NCI-H128 (cell line): ENCODE results near the gene P4HTM.

ENCODE experiments used
- DNase-seq: peaks from one replicate; lab custom pipeline; 2025; ENCODE audit not compliant: unreplicated experiment; lab: John Stamatoyannopoulos, UW

The P4HTM gene

DNA sequence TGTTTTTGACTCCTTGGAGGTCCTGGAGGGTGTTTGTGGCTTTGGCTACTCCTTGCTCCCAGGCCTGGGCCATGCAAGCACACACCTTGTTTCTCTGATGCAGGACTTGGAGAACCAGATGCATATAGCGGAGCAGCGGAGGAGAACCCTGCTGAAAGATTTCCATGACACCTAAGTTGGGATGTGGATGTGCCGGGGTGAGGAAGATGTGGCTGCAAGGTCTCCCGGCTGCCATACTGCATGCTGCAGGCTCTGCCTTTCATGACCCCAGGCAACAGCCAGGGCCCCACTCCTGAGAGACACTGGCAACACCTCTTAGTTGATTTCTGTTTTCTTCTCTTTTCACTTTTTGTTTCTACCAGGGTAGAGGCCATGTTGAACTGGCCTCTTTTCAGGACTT, 6.9 kb upstream of the P4HTM start:
- no peak for DNase-seq

DNA sequence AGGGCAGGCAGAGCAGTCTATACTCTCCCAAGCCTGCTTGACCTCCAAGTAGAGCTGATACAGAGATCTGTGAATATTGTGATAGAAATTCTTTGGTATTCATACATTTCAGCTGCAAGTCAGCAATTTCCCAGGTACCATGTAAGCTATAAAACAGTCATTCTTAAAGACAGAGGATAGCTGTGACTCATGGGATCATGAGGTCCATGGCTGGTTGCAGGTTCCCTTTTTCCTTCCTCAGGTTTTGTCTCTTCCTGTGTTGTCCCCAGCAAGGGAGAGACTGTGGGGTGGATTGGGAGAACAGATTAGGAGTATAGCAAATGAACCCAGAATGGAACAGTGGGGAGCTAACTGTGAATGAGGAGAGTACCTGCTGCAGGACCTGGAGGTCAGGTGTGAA, 5.4 kb upstream of the P4HTM start:
- DNase-seq: no peak

DNA sequence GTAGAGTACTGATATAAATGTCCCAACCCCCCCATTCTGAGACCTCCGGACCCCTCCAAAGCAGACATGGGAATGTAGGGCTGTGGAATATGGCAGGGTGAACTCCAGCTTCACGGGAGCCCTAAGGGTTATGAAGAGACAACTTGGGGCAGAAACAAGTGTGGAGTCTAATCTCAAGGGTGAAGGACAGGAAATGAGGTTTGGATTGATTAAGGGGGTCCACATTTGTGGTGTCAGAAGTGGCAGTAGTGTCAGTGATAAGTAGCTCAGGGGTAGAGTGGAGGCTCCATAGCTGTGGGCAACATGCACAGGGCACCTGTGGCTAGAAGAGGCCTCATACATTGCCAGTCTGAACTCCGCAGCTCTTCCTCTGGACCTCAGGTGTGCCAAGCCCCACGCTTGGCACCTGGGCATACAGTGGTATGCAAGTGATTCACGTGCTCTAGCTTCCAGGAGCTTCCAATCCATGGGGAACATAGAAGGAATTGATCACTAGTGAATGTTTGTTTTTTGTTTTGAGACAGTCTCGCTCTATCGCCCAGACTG, 4.1 kb upstream of the P4HTM start:
- DNase-seq: no peak

DNA sequence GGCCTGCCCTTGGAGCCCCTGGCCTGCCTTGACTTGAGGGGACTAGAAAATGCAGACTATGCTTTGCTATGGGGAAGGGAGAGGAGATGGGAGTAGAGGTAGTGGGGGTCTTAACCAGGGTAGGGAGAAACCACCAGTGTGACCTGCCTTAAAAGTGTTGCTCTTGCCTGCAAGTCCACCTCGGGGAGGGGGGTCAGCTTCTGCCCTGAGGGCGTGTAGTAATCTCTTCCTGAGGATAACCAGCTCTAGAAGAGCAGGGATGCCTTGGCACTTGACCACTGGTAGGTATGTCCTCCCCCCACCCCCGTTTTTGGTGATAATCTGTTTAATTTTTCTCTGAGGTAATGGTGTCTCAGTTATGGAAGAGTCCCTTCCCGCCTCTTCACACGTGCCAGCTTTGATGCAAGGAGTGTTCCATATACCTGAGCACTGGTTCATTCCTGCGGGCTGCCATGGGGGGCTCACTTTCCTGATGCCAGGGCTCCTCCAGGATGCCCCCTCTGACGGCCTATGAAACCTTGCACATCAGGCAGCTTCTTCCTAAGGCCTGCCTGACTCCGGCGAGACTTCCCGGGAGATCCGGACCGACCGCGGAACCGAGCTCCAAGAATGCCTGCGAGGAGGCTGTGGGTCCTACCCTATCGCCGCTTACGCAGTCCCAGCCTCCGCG, 780 bp upstream of the P4HTM start:
- no peak for DNase-seq

DNA sequence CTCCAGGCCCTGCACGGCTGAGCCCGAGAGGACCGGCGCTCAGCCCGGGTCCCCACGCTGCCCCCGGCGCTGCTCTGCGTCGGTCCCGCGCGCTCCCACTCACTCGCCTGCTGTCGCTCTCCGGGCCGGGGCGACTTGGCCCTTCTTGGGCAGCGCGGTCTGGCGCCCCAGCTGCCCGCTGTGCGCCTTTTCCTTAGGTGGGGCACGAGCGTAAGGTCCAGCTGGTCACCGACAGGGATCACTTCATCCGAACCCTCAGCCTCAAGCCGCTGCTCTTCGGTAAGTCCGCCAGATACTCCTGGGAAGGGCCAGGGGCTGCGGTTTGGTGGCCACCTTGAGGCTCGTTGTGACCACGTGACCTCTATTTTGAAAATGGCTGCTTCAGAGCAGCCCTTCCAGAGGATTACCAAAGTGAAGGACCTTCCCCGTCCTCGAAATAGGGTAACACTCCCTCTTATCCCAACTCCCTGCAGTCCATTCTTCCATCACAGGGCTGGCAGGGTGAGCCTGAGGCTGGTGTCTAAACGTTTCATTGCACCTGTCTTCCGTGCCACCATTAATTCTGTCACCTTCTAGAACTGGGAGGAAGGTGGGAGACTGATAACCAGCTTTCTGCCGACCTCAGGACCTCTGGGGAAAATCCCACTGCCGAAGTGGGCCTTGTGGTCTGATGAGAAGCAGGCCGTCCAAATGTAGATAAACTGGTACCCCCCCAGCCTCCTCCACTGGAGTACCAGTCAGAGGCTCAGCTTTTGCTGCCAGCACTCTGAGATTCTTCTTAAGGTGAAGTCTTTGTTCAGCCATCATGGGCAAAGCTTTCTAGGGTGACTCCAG, 812 bp downstream of the P4HTM start:
- no peak for DNase-seq

DNA sequence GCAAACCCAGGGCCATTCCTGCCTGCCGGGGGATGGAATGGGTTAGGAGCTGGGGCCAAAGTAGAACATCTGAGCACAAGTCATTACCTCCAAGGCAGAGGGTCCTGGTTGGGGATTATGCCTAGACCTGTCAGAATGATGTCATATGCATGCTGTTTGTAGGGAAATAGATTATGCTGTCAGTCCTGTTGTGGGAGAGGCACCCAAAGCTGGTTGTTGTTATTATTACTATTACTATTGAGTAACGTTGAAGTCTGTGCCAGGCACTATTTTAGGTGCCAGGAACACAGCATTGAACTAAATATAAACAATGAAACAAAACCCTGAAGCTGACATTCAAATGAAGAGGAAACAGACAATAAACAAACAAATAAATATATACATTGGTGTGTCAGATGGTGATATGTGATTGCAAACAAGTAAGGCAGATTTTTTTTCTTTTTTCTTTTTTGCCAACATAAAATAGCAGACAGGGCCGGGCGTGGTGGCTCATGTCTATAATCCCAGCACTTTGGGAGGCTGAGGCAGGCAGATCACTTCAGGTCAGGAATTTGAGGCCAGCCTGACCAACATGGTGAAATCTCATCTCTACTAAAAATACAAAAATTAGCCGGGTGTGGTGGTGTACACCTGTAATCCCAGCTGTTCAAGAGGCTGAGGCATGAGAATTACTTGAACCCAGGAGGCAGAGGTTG, 2.0 kb downstream of the P4HTM start:
- no peak for DNase-seq

DNA sequence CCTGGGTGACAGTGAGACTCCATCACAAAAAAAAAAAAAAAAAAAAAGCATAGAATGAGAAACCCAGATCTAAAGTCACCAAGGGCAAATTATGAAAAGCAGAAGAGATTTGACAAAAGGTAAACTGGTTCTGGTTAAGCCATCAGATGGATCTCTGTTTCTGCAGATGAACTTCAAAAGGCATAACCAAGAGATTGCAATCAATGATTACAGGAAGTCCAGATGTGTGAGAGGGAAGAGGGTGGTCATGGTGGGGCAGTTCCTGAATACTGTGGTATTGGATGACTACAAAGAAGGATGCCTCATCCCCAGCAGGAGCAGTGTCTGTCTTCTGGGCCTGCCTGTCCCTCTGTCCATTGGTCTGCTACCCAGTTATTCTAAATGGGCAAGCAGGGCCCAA, 3.8 kb downstream of the P4HTM start:
- no peak for DNase-seq

DNA sequence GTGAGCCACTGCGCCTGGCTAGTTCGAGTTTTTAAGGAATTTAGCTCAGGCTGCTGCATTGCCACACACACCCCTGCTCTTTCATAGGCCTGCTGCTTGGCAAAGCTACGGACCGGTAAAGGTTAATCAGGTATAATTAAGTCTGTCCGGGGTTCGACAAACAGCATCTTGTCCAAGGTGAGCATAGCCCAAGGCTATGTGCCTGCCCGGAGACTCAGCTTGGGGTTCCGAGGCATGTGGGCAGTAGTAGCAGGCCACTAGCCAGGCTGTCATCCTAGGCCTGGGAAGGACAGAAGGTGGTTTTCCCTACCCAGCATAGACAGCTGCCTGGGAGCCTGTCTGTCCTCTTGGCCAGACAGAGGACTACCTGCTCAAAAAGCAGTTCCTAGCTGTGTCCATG, 6.6 kb downstream of the P4HTM start:
- DNase-seq: no peak

DNA sequence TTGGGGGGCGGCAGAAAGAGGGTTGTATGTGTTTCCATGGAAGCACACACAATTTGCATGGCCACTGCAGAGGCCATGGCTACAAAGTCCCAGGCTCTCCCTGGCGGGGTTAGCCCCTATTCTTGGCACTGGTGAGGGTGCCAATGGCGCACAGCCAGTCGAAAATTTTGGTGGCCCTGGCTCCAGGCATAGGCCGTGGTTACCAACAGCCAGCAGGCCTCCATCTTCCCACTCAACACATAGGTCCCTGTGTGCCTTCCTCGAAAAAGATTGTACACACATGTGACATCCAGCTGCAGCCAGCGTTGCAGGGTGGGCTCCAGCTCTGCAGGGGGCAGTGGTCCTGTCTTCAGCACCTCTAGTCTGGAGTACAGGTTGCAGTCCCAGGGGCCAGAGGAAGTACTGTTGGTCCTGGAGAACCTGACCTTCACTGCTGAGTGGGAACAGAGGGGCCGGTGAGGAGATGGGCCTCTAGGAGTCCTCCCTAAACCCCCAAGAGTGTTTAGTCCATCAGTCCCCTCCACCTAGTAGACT, 7.1 kb downstream of the P4HTM start:
- no peak for DNase-seq

DNA sequence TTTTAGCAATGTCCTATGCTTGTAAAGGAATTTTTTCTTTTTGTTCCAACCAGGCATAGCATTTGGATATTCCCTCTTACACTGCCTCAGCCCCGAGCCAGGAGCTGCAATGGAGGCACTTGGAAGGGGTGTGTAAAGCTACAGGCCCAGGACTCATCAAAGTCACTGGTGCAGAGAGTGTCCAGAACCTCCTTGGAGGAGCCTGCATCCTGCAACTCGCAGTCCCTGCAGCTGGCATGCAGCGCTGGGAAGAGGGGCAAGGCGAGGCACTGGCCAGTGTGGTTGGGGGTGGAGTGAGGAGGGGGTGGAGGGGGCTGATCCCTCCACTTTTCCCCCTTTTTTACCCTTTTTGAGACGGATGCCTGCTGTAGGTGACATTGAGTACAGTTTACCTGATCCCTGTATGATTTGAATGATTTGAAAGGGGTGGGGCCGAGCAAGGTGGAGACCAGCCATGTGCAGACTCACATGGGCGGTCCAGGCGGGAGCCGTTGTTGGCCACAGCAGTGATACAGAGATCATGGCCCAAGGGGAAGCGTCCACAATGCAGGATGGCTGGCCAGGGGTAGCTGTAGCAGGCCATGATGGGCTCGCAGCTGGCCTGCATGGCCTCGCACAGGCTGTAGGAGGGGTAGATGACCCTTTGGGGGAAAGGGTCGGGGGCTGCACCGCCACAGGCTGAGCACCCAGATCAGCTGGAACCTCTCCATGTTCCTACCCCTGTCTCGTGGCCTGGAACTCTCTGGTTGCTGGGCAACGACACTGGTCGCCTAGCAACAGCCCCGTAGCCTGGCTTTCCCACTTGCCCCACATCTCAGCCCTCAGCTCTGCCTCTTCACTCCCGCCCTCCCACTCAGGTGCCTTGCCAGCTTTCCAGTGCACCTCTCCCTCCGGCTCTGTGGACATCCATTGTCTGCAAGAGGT, 7.9 kb downstream of the P4HTM start:
- DNase-seq: peak; percentile 78

DNA sequence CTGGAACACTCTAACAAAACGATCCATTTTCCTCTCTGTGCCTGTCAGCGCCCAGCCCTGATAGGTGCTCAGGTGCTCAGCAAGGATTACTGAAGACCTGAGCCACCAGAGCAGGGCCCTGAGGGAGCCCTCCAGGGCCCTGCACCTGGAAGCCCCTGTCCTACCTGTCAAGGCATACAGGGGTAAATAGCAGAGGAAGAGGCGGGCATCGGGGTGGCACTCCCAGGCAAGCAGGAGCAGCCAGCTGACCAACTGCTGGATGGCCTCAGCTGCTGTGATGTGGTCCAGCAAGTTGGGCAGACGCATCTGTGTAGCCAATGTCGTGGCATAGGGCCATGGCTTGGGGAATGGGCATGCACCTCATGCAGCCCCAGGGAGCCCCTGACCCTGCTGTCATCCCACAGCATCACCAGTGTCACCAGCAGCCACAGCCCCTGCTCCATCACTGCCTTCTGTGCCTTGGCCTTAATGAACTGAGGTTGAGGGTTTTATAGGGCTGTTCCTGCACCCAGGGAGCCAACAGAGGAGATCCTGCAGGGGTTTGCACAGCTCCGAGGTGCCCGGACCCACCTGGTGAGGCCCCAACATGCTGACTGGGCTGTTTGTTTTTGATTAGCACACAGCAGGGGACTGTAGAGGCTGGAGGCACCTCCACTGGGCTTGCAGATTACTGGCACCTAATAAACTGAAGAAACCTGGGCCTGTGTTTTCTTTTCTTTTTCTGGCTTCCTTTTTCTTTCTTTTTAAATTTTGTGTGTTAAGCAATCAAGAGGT, 9.2 kb downstream of the P4HTM start:
- no peak for DNase-seq

DNA sequence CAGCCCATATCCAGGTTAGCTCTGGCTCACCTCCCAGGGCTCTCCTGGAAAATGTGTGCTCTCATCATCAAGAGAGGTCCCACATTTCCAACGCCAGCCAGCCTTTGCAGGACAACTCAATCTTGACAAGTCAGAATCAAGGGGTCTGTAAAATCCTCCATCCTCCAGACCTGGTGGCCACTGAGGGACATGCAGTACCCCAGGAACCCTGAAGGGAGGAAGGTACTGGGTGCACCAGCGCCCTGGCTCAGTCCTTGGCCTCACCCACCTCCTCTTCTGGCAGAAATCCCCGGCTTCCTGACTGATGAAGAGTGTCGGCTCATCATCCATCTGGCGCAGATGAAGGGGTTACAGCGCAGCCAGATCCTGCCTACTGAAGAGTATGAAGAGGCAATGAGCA, 11.1 kb downstream of the P4HTM start:
- DNase-seq: no peak

DNA sequence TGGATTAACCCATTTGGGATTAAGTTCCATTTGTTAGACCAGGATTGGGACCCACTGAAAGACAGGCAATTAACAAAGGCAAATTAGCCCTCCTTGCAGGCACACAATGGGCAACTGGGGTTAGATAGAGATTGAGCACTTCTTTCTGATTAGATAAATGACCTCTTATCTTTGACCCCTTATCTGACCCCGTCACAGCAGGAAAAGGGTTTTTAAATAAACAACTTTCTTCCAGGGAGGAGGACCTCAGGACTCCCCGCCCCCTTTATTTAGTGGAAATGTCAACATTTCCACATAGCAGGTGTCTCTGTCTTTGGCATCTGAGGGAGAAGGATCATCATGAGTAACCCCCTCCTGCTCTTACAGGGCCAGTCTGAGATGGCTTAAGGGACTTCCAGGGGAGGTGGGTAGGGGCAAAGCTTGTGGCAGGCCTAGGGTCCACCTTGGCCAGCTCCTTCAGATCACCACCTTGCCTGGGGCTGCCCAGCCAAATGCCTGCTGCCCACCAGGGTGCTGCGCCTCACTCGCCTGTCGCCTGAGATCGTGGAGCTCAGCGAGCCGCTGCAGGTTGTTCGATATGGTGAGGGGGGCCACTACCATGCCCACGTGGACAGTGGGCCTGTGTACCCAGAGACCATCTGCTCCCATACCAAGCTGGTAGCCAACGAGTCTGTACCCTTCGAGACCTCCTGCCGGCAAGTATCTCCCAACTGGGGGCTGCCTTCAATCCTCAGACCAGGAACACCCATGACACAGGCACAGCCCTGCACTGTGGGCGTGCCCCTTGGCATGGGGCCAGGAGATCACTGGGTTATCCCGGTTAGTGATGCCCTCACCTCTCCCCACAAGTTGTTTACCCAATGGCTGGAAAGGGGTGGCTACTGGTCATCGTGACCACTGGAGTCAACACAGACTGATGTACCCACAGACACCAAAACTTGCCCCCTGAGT, 14.6 kb downstream of the P4HTM start:
- no peak for DNase-seq

DNA sequence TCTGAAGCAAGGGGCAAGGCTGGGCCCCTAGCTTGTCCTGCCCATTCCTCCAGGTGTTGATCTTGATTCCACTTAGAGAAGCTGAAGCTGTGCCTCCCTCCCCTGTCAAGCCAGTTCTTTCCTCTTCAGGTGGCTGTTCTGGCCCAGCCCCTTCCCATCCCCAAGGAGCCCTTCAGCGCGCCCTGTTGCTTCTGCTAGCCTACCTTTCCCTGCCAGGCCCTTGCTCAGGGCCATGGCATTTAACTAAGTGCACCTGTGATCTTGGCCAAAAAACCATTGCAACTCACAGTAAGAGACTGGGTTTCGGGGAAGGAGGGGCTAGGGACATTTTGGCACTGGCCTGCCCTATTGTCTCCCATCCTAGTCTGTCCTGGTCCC, 15.3 kb downstream of the P4HTM start:
- DNase-seq: no peak

DNA sequence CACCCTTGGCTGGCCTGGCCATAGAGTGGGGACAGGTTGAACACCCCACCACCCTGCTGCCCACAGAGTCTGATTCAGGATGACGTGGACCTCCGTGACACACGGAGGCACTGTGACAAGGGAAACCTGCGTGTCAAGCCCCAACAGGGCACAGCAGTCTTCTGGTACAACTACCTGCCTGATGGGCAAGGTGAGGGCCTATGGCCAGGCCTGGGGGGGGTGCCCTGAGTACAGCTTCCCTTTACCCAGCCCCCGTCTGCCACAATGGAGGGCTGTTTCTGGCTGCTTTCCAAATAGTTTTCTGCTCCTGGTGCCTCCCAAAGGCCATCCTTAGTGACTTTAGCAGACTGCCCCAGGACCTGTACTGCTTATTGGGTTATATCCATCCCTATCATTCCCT, 16.0 kb downstream of the P4HTM start:
- no peak for DNase-seq

DNA sequence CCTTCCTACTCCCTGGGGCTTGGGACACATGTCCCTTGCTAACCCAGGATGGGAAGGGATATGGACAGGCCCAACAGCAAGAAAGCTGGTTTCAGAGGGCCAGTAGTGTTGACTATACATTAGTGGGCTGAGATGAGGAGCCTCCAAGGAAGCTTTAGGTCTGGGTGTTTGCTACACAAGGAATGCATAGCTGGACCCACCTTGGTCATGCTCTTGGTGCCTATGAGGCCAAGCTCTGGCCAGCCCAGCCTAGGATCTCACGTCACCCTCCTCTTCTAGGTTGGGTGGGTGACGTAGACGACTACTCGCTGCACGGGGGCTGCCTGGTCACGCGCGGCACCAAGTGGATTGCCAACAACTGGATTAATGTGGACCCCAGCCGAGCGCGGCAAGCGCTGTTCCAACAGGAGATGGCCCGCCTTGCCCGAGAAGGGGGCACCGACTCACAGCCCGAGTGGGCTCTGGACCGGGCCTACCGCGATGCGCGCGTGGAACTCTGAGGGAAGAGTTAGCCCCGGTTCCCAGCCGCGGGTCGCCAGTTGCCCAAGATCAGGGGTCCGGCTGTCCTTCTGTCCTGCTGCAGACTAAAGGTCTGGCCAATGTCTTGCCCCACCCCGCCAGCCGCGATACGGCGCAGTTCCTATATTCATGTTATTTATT, 16.5 kb downstream of the P4HTM start:
- no peak for DNase-seq

DNA sequence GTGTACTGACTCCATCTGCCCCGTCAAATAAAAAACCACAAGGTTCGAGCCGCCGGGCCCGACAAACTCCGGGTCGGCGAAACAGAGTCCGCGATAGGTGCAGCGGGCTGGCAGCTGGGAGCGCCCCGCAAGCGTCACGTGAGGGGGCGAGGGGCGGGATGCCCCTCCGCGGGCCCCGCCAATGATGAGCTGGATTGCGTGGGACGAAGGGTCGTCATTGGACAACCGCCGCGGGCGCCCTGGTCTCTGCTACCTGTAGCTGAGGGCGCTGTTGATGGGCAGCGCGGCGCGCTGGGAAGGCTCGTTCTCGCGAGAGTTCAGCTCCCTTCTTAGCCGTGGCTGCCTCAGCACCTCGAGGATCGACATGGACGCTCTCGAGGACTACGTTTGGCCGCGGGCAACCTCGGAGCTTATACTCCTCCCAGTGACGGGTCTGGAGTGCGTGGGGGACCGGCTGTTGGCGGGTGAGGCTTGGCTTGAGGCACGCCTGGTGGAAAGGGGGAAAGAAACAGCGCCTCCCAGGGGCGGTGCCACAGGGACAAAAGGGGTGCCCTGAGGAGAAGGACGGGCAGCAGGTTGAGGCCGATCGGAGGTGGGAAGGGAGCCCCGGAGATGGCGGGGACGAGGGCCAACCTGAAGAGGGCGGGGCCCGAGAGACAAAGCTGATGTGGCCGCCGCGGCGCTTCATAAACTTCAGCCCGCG, 17.2 kb downstream of the P4HTM start, which contains the start of gene WDR6:
WDR6 (plus strand) TSS at position 324 of the 703 bp plus-strand sequence; CDS start at position 365, 41 bp downstream.
- DNase-seq: peak; percentile 96
